ENCODE data around the gene GAB1.

GAB1 gene

DNA sequence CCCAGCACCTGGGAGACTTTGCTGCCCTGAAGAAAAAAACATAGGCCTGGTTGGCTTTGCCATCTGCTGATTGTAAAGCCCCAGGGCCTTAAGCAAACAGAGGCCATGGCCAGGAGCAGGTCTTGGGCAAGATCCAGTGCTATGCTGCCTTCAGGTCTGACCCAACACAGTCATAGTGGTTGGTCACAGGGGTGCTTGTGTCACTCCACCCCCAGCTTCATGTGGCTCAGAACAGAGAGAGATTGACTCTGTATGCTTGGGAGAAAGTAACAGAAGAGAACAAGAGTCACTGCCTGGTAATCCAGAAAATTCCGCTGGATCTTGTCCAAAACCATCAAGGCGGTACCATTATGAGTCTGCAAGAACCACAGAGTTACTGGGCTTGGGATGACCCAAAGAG is 152.4 kb downstream of the GAB1 start:
- DNase-seq (ENCODE audit: low read depth): peak; percentile 26

DNA sequence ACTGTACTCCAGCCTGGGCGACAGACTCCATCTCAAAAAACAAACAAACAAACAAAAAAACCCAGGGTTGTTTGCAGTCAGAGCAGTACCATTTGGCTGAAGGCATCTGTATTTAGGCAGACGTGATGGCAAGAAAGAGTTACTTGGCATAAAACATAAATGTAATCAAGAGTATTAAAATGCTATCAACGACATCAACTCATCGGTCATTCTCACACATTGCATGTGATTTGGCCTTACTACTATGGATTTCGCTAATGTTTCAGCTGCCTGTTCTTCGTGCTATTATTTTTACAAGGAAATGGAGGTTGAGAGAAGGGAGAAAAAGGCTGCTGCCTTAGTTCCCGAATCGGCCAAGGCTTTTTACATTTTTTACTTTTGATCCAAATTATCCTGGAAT is 161.3 kb downstream of the GAB1 start:
- DNase-seq (ENCODE audit: low read depth): no peak

DNA sequence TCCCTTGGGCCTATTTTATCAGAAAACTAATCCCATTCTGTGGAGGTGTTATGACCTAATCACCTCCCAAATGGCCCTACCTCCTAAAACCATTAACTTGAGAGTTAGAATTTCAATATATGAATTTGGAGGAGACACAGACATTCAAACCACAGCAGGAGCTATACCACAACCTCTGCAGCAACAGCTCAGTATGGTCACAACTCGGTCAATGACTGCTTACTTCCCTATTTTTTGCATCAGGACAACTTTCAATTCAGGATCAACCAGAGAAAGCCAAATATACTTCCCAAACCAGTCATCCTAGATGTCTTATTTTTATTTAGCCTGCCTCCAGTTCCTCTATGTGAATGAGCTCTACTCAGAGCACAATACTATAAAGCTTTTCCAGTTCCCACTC is 165.6 kb downstream of the GAB1 start:
- DNase-seq (ENCODE audit: low read depth): no peak

DNA sequence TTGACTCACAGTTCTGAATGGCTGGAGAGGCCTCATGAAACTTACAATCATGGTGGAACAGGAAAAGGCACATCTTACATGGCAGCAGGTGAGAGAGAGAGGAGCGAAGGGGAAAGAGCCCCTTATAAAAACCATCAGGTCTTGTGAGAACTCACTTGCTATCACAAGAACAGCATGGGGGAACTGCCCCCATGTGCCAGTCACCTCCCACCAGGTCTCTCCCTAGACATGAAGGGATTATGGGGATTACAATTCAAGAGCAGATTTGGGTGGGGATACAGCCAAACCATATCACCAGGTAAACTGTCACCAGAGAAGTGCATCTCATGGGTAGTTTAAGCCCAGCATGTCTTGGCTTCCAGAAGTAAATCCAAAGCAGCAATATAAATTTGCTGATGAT is 169.4 kb downstream of the GAB1 start:
- DNase-seq (ENCODE audit: low read depth): no peak

DNA sequence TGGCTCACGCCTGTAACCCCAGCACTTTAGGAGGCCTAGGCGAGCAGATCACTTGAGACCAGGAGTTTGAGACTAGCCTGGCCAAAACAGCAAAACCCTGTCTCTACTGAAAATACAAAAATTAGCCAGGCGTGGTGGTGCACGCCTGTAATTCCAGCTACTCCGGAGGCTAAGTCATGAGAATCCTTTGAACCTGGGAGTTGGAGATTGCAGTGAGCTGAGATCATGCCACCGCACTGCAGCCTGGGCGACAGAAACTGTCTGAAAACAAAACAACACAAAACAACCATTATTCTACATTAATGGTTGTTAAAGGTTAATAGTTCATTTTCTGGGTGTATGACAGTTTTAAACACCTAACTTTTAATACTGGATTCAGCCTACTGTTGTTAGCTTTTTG is 175.2 kb downstream of the GAB1 start:
- no peak for DNase-seq (ENCODE audit: low read depth)

DNA sequence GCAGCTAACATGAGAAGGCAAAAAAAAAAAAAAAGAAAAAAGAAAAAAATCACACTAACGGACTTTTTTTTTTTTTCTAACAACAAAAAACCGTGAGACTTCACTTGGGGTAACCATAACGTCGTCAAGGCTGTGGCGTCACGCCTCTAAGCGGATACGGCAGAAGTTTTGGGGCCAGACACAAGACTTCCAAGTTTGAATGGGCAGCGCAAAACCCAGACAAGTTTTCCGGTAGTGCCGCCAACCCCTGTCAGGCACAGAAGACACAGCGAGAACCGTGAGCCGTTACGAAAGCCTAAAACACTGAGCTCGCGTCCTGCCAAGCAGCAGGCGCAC is 176.3 kb downstream of the GAB1 start:
- DNase-seq (ENCODE audit: low read depth): no peak

DNA sequence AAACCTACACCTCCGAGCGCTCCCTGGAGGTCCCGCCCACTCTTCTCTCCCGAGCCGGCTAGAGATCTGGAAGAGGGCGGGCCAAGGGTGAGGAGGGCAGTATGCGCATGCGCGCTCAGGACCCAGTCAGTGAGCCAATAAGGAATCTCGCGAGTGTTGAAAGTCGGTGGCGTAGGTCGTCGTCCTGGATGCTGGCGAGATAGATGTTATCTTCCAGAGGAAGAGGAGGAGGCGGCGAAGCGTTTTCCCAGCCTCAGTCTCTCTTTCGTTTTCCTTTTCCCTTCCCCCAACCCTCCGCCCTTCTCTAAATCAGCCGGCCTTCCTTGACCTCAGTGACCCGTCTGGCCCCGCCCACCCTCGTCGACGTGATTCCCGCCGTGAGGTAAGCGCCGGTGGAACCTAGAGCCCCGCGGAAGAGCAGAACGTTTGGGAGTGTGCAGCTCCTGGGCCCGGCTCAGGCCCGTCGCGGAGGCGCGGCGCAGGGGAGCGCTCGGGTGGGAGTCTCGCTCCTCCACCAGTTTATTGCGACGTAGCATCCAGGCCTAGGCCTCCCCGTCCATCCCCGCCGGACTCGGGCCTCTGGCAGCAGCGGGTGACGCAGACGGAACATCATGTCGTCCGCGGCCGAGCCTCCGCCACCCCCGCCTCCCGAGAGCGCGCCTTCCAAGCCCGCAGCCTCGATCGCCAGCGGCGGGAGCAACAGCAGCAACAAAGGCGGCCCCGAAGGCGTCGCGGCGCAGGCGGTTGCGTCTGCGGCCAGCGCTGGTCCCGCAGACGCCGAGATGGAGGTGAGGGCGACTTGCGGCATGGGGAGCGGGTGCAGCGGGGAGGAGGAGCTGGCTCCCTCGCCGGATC is 176.9 kb downstream of the GAB1 start, which contains the start of gene SMARCA5:
TSS of gene SMARCA5 (plus strand) at position 389 of the 855 bp plus-strand sequence. CDS start at position 612, 223 bp downstream.
- peak; percentile 96 for DNase-seq (ENCODE audit: low read depth)

DNA sequence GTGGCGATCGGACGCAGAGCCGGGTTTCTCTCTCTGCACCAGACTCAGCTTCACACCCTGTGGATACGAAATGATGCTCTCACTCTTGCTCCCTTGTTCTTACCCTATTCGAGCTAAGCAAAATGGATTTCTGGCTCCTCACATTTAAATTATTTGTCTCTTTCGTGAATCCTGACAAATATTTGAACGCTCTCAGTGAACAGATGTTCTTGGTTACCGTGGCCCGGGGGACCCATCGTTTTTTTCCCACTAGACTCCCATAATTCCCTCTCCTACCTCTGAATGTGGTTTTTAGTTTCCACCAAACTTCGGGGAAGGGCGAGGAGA is 177.5 kb downstream of the GAB1 start:
- DNase-seq (ENCODE audit: low read depth): no peak

DNA sequence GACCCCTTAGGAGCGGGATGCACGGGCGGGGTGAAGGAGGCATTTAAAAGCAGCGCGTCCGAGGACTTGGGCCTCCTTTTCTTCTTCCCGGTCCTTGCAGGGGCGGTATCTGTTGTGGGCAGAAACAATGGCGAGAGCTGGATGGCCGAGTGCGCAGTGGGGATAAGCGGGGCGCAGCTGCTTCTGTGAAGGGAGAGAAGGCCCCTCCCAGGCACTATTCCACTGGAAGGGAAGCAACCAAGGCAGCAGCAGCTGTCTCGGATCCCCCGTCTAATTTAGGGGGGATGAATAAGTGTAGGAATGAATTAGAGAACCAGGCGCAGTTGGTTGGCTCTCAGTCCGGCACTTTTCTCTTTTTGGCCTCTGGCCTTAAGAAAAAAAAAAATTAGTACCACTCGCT is 177.8 kb downstream of the GAB1 start:
- DNase-seq (ENCODE audit: low read depth): peak; percentile 17

DNA sequence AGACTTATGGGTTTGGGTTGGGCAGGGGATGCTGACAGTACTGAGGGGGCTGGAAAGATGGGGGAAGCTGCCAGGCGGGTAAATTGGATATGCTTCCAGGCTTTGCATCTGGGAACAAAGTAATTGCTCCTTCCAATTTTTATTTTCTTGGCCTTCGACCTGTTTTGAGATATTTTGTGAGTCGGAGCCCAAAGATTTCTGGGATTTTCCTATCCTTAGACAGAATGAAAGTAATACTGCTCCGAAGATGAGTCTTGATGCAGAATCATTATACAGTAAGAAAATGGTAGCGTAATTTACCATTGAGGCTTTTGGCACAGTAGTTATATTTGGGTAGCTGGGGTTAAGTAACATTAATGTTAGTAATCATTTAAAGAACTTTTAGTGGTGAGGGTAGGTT is 178.2 kb downstream of the GAB1 start:
- no peak for DNase-seq (ENCODE audit: low read depth)

DNA sequence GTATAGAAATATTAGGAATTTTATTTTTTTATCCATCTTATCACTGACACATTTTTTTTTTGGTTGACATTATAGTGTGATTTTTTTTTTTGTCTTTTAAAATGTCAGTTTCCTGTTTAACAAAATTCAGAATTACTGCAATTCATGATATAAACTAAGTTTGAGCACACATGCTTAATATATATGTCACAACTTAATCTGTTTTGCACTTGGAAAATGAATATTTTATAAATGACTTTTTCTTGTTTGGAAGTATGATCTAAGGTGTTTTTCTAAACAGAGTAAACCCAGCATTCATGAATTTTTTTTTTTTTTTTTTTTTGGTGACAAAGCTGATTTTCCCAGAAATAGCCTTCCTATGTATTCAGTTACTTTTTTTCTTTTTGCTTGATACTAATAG is 179.2 kb downstream of the GAB1 start:
- no peak for DNase-seq (ENCODE audit: low read depth)

DNA sequence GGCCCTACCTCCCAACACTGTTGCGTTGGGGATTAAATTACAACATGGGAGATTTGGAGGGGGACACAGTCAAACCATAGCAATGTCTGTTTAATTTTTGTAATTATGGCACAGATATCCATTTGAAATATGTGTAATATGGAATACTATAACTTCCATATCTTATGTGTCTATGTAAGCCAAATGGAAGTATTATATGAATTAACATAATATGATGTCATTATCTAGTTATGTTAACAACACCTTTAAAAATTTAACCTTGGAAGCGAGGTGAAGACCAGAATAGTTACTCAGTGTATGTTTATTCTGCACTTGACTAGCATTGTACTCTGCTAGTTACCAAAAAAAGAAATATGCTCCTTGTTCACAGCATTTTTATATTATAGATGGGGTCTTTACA is 181.1 kb downstream of the GAB1 start:
- DNase-seq (ENCODE audit: low read depth): no peak
